ENCODE results near the gene NDRG4. TPM values are rescaled to one million over a fixed set of nuclear protein-coding genes. Genes with fewer than 3 reads are reported as not detected.
A peak's percentile ranks its signal among the peaks of the same experiment; 100 is the strongest.
"Not testable (repeated sequence)": the region's sequence is repeated elsewhere in the genome, so short reads cannot be mapped to it uniquely, and the experiment has no call there.

The NDRG4 gene
- total RNA-seq, 1 donor from 2014 or later = 1.7 TPM

GRCh38 chr16:58474296-58474695, 25.6 kb upstream of the NDRG4 start:
- DNase-seq = no peak
- no peaks in the 10 kb centered on the region for H3K4me1 Mint-ChIP-seq
- H3K4me3 Mint-ChIP-seq = no peak overlapping the region
- no peaks in the 10 kb centered on the region for H3K36me3 Mint-ChIP-seq (ENCODE audit: low read depth)
- peaks cover 20% of the 10 kb centered on the region for H3K27me3 Mint-ChIP-seq
- no peaks in the 10 kb centered on the region for H3K9me3 Mint-ChIP-seq
- intact Hi-C loops (cut with micrococcal nuclease) = no loop called here
- no peak overlapping the region for H3K27ac Mint-ChIP-seq

GRCh38 chr16:58475091-58475619, 24.8 kb upstream of the NDRG4 start:
- peaks cover 17% of the 10 kb centered on the region for H3K27me3 Mint-ChIP-seq
- H3K4me3 Mint-ChIP-seq = no peak overlapping the region
- H3K27ac Mint-ChIP-seq = no peak overlapping the region
- no peaks in the 10 kb centered on the region for H3K36me3 Mint-ChIP-seq (ENCODE audit: low read depth)
- intact Hi-C loops (cut with micrococcal nuclease) = no loop called here
- no peaks in the 10 kb centered on the region for H3K9me3 Mint-ChIP-seq
- DNase-seq = no peak
- no peaks in the 10 kb centered on the region for H3K4me1 Mint-ChIP-seq

GRCh38 chr16:58476791-58477190, 23.2 kb upstream of the NDRG4 start:
- Mint-ChIP-seq H3K36me3 (ENCODE audit: low read depth) (no peaks in the 10 kb centered on the region), H3K4me3 (no peak overlapping the region), H3K9me3 (no peaks in the 10 kb centered on the region), H3K27me3 (peaks cover 14% of the 10 kb centered on the region), H3K27ac (no peak overlapping the region), H3K4me1 (no peaks in the 10 kb centered on the region)
- intact Hi-C loops (cut with micrococcal nuclease) = no loop called here
- no peak for DNase-seq

GRCh38 chr16:58478427-58478826, 21.5 kb upstream of the NDRG4 start:
- Mint-ChIP-seq H3K4me3 (no peak overlapping the region), H3K27ac (no peak overlapping the region), H3K27me3 (peaks cover 13% of the 10 kb centered on the region), H3K4me1 (no peaks in the 10 kb centered on the region), H3K36me3 (ENCODE audit: low read depth) (no peaks in the 10 kb centered on the region), H3K9me3 (no peaks in the 10 kb centered on the region)
- intact Hi-C loops (cut with micrococcal nuclease) = no loop called here
- no peak for DNase-seq

GRCh38 chr16:58481226-58481869, 18.6 kb upstream of the NDRG4 start:
- Mint-ChIP-seq H3K4me3 (no peak overlapping the region), H3K9me3 (no peaks in the 10 kb centered on the region), H3K36me3 (ENCODE audit: low read depth) (no peaks in the 10 kb centered on the region), H3K27me3 (peaks cover 4% of the 10 kb centered on the region), H3K27ac (no peak overlapping the region), H3K4me1 (no peaks in the 10 kb centered on the region)
- intact Hi-C loops (cut with micrococcal nuclease) = no loop called here
- DNase-seq = no peak

- intact Hi-C loops (cut with micrococcal nuclease) = no loop called here
- no peaks in the 10 kb centered on the region for H3K36me3 Mint-ChIP-seq (ENCODE audit: low read depth)
- H3K27me3 Mint-ChIP-seq = peaks cover 5% of the 10 kb centered on the region
- DNase-seq = no peak
- H3K4me1 Mint-ChIP-seq = no peaks in the 10 kb centered on the region
- H3K27ac Mint-ChIP-seq = no peak overlapping the region
- H3K4me3 Mint-ChIP-seq = no peak overlapping the region
- H3K9me3 Mint-ChIP-seq = no peaks in the 10 kb centered on the region
These were observed 18.0 kb upstream of the NDRG4 start for GRCh38 chr16:58481931-58482330.

GRCh38 chr16:58485184-58485887, 14.6 kb upstream of the NDRG4 start:
- intact Hi-C loops (cut with micrococcal nuclease) = no loop called here
- H3K9me3 Mint-ChIP-seq = no peaks in the 10 kb centered on the region
- H3K27ac Mint-ChIP-seq = no peak overlapping the region
- H3K4me1 Mint-ChIP-seq = no peaks in the 10 kb centered on the region
- no peaks in the 10 kb centered on the region for H3K36me3 Mint-ChIP-seq (ENCODE audit: low read depth)
- no peak for DNase-seq
- peaks cover 2% of the 10 kb centered on the region for H3K27me3 Mint-ChIP-seq
- H3K4me3 Mint-ChIP-seq = no peak overlapping the region

- no peak overlapping the region for H3K27ac Mint-ChIP-seq
- peaks cover 2% of the 10 kb centered on the region for H3K27me3 Mint-ChIP-seq
- DNase-seq = peak; percentile 91
- no peaks in the 10 kb centered on the region for H3K4me1 Mint-ChIP-seq
- no peaks in the 10 kb centered on the region for H3K36me3 Mint-ChIP-seq (ENCODE audit: low read depth)
- H3K4me3 Mint-ChIP-seq = no peak overlapping the region
- no peaks in the 10 kb centered on the region for H3K9me3 Mint-ChIP-seq
- intact Hi-C loops (cut with micrococcal nuclease) = loop anchor here (1.0 kb wide), 2 partner anchors 151 to 269 kb away; no protein-coding TSS in a partner anchor
These were observed 12.2 kb upstream of the NDRG4 start for GRCh38 chr16:58487566-58488351.

GRCh38 chr16:58488531-58488930, 11.4 kb upstream of the NDRG4 start:
- no peak overlapping the region for H3K27ac Mint-ChIP-seq
- no peak overlapping the region for H3K4me3 Mint-ChIP-seq
- no peaks in the 10 kb centered on the region for H3K4me1 Mint-ChIP-seq
- H3K36me3 Mint-ChIP-seq (ENCODE audit: low read depth) = no peaks in the 10 kb centered on the region
- intact Hi-C loops (cut with micrococcal nuclease) = no loop called here
- no peaks in the 10 kb centered on the region for H3K9me3 Mint-ChIP-seq
- H3K27me3 Mint-ChIP-seq = peaks cover 2% of the 10 kb centered on the region
- DNase-seq = no peak

- intact Hi-C loops (cut with micrococcal nuclease) = no loop called here
- Mint-ChIP-seq H3K4me1 (peaks cover 2% of the 10 kb centered on the region), H3K27me3 (peaks cover 2% of the 10 kb centered on the region)
These were observed 9.9 kb upstream of the NDRG4 start for GRCh38 chr16:58490065-58490464.

GRCh38 chr16:58490539-58490938, 9.4 kb upstream of the NDRG4 start:
- H3K9me3 Mint-ChIP-seq; H3K4me1 Mint-ChIP-seq; H3K36me3 Mint-ChIP-seq (ENCODE audit: low read depth); intact Hi-C loops (cut with micrococcal nuclease); H3K27ac Mint-ChIP-seq; H3K4me3 Mint-ChIP-seq; DNase-seq; H3K27me3 Mint-ChIP-seq: not testable (repeated sequence)

More at GRCh38 chr16:58490065-58490464, 9.9 kb upstream of the NDRG4 start:
- Mint-ChIP-seq H3K36me3 (ENCODE audit: low read depth) (no peaks in the 10 kb centered on the region), H3K27ac (no peak overlapping the region), H3K9me3 (no peaks in the 10 kb centered on the region), H3K4me3 (no peak overlapping the region)
- DNase-seq = no peak

- H3K36me3 Mint-ChIP-seq (ENCODE audit: low read depth) = no peaks in the 10 kb centered on the region
- no peaks in the 10 kb centered on the region for H3K27me3 Mint-ChIP-seq
- DNase-seq = no peak
- no peak overlapping the region for H3K27ac Mint-ChIP-seq
- no peaks in the 10 kb centered on the region for H3K9me3 Mint-ChIP-seq
- H3K4me1 Mint-ChIP-seq = peaks cover 7% of the 10 kb centered on the region
- no peak overlapping the region for H3K4me3 Mint-ChIP-seq
- intact Hi-C loops (cut with micrococcal nuclease) = no loop called here
These were observed 7.9 kb upstream of the NDRG4 start for GRCh38 chr16:58492066-58492465.

GRCh38 chr16:58492735-58493134, 7.2 kb upstream of the NDRG4 start:
- Mint-ChIP-seq H3K27me3 (no peaks in the 10 kb centered on the region), H3K4me3 (no peak overlapping the region)
- DNase-seq = no peak

More at GRCh38 chr16:58492735-58493134, 7.2 kb upstream of the NDRG4 start:
- H3K27ac Mint-ChIP-seq = no peak overlapping the region
- H3K36me3 Mint-ChIP-seq (ENCODE audit: low read depth) = no peaks in the 10 kb centered on the region
- peaks cover 7% of the 10 kb centered on the region for H3K4me1 Mint-ChIP-seq
- no peaks in the 10 kb centered on the region for H3K9me3 Mint-ChIP-seq
- intact Hi-C loops (cut with micrococcal nuclease) = no loop called here
